GM12801 (cell line): ENCODE data around the gene THAP2.

Experiments used
- CTCF ChIP-seq: IDR thresholded peaks from one replicate; pipeline ENCODE4 v1.5.1; 2011; ENCODE audit warnings: control low read depth; ENCODE audit not compliant: insufficient read length; ENCODE audit errors: extremely low read depth

The THAP2 gene

DNA sequence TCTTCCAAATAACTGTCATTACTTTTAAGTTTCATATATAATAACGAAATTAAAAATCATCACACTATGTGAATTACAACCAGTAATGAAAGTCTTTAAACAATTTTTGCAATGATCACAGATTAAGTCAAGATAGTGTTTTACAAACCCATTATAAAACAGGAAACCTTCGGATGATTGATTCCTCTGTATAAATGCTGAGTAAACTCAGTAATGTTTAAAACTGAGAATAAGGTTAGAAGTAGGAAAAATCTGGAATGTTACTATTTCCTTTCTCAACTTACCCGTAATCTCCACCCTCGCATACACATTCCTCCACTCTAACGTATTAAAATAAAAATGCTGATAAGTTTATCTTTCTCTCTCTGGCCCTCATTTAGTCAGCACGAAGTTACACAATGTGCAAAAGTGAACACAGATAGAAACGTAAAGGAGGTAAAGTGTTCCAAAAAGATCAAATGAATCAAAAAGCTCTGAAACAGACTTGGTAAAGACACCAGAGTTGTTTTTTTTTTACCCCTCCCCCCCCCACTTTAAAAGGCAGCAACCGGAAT lies 2.0 kb upstream of the THAP2 start:
- no peak for TF ChIP-seq CTCF

GRCh38 chr12:71662849-71663560 lies 1.1 kb upstream of the THAP2 start:
- TF ChIP-seq CTCF: no peak

- TF ChIP-seq CTCF: no peak
These were observed 449 bp downstream of the THAP2 start for GRCh38 chr12:71664411-71665089.

- no peak for TF ChIP-seq CTCF
These were observed 976 bp downstream of the THAP2 start for GRCh38 chr12:71665090-71665463.

DNA sequence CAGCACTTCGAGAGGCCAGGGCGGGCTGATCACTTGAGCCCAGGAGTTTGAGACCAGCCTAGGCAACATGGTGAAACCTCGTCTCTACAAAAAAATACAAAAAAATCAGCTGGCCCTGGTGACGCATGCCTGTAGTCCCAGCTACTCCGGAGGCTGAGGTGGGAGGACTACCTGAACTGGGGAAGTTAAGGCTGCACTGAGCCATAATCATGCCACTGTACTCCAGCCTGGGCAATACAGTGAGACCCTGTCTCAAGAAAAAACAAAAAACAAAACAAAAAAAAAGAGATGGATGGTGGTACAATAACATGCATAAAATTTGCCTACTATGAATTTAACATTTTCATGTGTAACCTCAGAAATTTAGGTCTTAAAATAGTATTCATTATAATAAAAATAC lies 2.2 kb downstream of the THAP2 start:
- no peak for TF ChIP-seq CTCF

GRCh38 chr12:71671311-71671710 lies 7.2 kb downstream of the THAP2 start:
- TF ChIP-seq CTCF: no peak

DNA sequence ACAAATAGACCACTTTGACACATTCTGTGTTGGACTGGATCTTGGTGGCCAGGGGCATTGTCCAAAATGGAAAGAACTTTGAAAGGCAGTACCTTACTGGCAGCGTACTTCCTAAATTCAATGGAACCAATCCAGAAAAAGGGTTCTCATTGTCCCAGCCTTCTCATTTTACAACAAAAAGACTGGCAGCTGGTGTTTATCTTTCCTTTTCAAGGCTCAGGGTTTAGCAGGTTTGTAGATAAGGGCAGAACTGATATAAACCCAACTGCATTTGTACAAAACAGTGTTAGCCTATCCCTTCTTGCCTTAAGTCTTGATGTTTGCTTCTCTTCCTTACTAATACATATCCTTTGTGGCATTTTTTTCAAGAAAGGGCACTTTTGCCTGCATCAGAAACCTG lies 7.7 kb downstream of the THAP2 start:
- no peak for TF ChIP-seq CTCF
